Measurements from ENCODE around the gene EGR4.

Gene EGR4

DNA sequence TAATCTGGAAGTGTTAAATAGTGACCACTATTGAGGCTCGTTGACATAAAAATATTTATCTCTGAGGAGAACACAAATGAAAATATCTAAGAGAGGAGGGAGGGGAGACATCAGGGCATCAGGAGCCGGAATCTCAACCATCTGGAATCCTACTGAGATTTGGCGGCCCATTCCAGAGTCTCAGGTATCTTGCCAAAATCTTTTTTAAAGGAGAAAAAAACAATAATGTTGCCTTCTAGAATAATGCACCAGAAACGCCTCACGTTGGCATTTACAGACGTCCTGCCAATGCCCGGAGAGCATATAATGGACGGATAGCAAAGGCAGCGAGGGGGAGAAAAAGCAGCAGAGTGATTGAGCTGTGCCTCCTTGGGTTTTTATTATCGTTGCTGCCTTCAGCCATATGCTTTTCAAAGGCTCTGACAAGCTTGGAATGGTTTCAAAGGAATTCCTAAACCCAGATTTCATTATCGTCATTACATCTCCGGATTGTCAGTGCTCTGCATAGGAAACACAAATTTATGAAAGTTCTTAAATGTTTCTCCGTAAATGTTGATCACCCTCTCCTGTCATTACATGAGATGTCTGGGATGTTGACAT, 30.9 kb upstream of the EGR4 start:
- DNase-seq (ENCODE audit: low read depth): no peak
- TF ChIP-seq, protein P1, sequence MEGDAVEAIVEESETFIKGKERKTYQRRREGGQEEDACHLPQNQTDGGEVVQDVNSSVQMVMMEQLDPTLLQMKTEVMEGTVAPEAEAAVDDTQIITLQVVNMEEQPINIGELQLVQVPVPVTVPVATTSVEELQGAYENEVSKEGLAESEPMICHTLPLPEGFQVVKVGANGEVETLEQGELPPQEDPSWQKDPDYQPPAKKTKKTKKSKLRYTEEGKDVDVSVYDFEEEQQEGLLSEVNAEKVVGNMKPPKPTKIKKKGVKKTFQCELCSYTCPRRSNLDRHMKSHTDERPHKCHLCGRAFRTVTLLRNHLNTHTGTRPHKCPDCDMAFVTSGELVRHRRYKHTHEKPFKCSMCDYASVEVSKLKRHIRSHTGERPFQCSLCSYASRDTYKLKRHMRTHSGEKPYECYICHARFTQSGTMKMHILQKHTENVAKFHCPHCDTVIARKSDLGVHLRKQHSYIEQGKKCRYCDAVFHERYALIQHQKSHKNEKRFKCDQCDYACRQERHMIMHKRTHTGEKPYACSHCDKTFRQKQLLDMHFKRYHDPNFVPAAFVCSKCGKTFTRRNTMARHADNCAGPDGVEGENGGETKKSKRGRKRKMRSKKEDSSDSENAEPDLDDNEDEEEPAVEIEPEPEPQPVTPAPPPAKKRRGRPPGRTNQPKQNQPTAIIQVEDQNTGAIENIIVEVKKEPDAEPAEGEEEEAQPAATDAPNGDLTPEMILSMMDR (conservative IDR thresholded peaks at IDR 0.05; ENCODE audit: low read depth, low read length): no peak
- H3K4me3 ChIP-seq (ENCODE audit: low read length): no peak overlapping the region

DNA sequence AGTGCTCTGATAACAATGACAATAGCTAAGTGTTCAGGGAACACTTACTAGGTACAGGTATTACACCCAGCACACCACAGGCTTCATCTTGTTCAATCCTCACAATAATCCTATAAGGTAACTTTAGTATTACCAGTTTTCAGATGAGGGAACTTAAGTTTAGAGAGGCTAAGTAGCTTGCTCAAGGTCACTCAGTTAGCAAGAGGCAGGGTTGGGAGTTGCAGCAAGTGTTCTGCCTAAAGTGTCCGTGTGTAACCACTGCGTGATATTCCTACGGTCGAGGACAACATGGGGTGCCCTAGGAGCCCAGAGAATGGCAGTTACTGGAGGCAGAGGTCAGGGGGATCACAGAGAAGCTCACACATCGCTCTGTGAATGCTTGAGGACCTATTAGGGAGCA, 30.2 kb upstream of the EGR4 start:
- no peak for DNase-seq (ENCODE audit: low read depth)
- no peak overlapping the region for H3K4me3 ChIP-seq (ENCODE audit: low read length)
- TF ChIP-seq, protein P1 (conservative IDR thresholded peaks at IDR 0.05; ENCODE audit: low read depth, low read length): no peak

DNA sequence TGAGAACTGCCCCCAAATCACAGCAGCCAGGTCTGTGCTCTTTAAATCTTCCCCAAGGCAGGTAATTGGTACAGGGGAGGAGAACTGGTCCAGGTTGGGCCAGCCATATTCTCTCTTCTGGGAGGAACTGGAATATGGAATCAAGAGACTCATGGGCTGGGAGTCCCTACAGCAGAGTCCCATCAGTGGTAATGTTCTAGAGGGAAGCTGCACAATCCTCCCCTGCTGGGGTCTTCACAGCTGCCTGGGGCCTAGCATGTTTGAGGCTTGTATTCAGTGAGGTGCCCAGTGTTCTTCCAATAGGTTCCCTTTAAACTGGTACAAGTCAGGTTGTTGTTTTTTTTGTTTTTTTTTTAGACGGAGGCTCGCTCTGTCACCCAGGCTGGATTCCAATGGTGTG, 21.1 kb upstream of the EGR4 start:
- no peak overlapping the region for H3K4me3 ChIP-seq (ENCODE audit: low read length)
- no peak for DNase-seq (ENCODE audit: low read depth)
- TF ChIP-seq, protein P1 (conservative IDR thresholded peaks at IDR 0.05; ENCODE audit: low read depth, low read length): no peak

DNA sequence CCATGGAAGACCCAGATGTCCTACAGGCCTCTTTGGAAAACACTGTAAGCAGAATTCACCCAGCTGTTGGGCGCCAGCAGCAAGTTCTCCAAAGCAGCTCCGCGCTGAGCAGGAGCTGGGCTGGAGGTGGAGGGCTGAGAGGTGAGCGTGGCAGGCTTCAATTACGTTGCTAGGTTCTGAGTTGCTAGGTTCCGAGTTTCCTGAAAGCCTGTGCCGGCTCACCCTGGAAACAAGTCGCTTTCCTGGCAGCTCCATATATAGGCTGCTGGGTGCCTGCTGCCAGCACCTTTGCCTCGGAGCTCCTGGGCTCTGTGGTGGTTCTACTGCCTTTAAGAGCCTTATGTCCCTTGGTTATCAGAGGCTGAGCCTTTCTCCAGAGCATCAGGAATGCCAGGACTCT, 14.4 kb upstream of the EGR4 start:
- DNase-seq (ENCODE audit: low read depth): no peak
- no peak overlapping the region for H3K4me3 ChIP-seq (ENCODE audit: low read length)
- TF ChIP-seq, protein P1 (conservative IDR thresholded peaks at IDR 0.05; ENCODE audit: low read depth, low read length): no peak

DNA sequence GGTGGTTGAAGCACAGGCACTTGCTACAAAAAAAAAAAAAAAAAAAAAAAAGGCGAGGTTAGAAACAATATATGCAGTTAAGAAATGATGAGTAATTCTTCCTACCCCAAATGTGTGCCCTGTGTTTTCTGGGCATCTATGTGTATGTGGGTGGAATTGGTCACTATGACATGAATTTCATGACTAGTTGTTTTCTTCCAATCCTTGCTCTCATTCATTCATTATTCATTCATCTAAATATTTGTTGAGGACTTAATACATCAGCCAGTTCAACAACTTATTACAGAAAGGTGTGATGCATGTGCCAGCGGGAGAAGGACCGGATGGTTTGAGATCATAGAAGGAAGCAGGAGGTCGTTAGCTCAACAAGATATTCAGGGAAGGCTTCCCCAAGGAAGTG, 8.3 kb upstream of the EGR4 start:
- TF ChIP-seq, protein P1 (conservative IDR thresholded peaks at IDR 0.05; ENCODE audit: low read depth, low read length): no peak
- DNase-seq (ENCODE audit: low read depth): no peak

DNA sequence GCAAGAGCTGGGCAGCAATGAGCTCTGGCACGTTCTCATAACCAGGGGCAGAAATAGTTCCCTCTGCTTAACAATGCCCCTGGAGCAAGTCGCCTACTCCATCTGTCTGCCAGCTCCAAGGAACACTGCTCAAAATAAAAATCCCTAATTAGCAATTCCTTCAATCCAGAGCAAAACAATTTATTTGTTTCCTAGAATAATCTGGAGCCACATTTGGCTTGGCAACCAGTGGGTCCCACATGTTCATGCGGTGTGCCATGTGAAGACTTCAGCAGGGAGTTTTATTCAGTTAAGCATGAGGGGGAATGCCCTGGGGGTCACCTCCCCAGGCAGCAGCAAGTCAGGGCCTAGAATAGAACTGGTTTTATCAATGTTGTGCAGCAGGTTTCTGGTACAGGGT, 7.6 kb upstream of the EGR4 start:
- TF ChIP-seq, protein P1 (conservative IDR thresholded peaks at IDR 0.05; ENCODE audit: low read depth, low read length): no peak
- no peak for DNase-seq (ENCODE audit: low read depth)

More for the DNA sequence above, 8.3 kb upstream of the EGR4 start:
- no peak overlapping the region for H3K4me3 ChIP-seq (ENCODE audit: low read length)

DNA sequence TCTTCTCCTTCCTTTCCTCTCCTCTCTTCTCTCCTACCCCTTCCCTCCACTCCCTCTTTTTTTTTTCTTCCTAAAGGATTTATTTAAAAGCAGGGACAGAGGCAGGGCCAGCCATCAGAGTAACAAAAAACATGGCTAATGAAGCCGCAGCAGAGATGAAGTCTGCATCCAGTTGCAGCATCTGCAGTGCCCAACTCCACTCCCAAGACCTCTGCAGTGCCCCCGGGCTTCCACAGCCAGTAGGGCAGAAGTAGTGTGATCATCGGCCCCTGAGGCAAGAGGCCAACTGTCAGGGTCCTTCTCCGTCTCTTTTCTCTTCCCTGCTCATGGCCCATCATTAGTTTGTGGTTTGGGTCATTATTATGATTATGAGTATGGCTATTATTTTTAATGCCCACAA, 4.2 kb upstream of the EGR4 start:
- DNase-seq (ENCODE audit: low read depth): no peak
- no peak overlapping the region for H3K4me3 ChIP-seq (ENCODE audit: low read length)
- TF ChIP-seq, protein P1 (conservative IDR thresholded peaks at IDR 0.05; ENCODE audit: low read depth, low read length): no peak

More for the DNA sequence above, 7.6 kb upstream of the EGR4 start:
- H3K4me3 ChIP-seq (ENCODE audit: low read length): no peak overlapping the region
